HepG2 (cell line): Measurements from ENCODE around the gene ATG2A. TPM values are rescaled to one million over a fixed set of nuclear protein-coding genes. Genes with fewer than 3 reads are reported as not detected.

Experiments
- ATAC-seq: fragments of 200-7000 bp; cut with Tn5 transposase; 3 replicates; pipeline ENCODE4 v1.9.1; 2020; ENCODE audit warnings: mild to moderate bottlenecking, moderate library complexity
- BruUV-seq: library from RNA; stranded (reverse); fragments of 400-500 nt; replicated peaks from 2 replicates; lab custom pipeline; 2021; lab: Mats Ljungman, UMichigan
- CTCF ChIA-PET: fragments of 300-600 bp; formaldehyde crosslinking; extraction: SDS; loops from one replicate; lab custom pipeline; 2021; ENCODE audit warnings: low total read pairs, inconsistent platforms, low intra/inter-chr PET ratio; lab: Yijun Ruan, JAX
- POLR2A ChIA-PET: fragments of 350-600 bp; sonication (Branson Sonifier 250); formaldehyde crosslinking; loops from one replicate; lab custom pipeline; 2020; ENCODE audit warnings: antibody characterized with exemption, inconsistent platforms; lab: Yijun Ruan, JAX
- DNase-seq: peaks from one replicate; pipeline ENCODE4 v3.0.0-alpha.2; 2015; ENCODE audit warnings: low spot score
- FAIRE-seq: peaks from 3 replicates; lab custom pipeline; 2011; peaks lifted over from hg19 to GRCh38; lab: Jason Lieb, UNC
- H2AFZ ChIP-seq: one replicate; pipeline ENCODE4 v1.6.1; 2011; ENCODE audit warnings: low read length, inconsistent platforms
- H3K27ac ChIP-seq: fragments of 300-600 bp; 3 replicates; pipeline ENCODE4 v1.8.0; 2011; ENCODE audit warnings: mixed run types, mild to moderate bottlenecking, mixed read lengths, low read length, inconsistent platforms; ENCODE audit not compliant: insufficient read depth; ENCODE audit errors: extremely low read length
- H3K27me3 ChIP-seq, 2 experiments: fragments of 200-600 bp in 1 of 2; 2 replicates in 1 of 2; 3 replicates in 1 of 2; pipeline versions ENCODE4 v1.6.0 to v1.8.0; 2011; ENCODE audit warnings: low read length in 2 of 2, mild to moderate bottlenecking in 2 of 2, moderate library complexity in 2 of 2, inconsistent platforms in 1 of 2; ENCODE audit not compliant: insufficient read depth in 2 of 2, control insufficient read depth in 1 of 2
- H3K36me3 ChIP-seq, 2 experiments: fragments of 200-600 bp in 1 of 2; replicated peaks in 1 of 2; 2 replicates in 1 of 2; 3 replicates in 1 of 2; pipeline versions ENCODE4 v1.5.1 to v1.8.0; 2011; ENCODE audit warnings: low read length in 2 of 2, inconsistent platforms in 1 of 2; ENCODE audit not compliant: insufficient read depth in 2 of 2, control insufficient read depth in 1 of 2
- H3K4me1 ChIP-seq: 2 replicates; pipeline ENCODE4 v1.5.1; 2012; ENCODE audit warnings: low read length, inconsistent platforms; ENCODE audit not compliant: insufficient read depth
- H3K4me2 ChIP-seq: 2 replicates; pipeline ENCODE4 v1.6.0; 2011; ENCODE audit warnings: low read depth, low read length, inconsistent platforms
- H3K4me3 ChIP-seq, 3 experiments: fragments of 200-600 bp in 1 of 3; sonication (generic), shearing (Covaris generic) in 1 of 3; replicated peaks in 1 of 3; 2 replicates each; pipeline ENCODE4 v1.5.1; 2011 to 2016; ENCODE audit warnings: low read length in 3 of 3, inconsistent platforms in 2 of 3, low read depth in 2 of 3, mild to moderate bottlenecking in 2 of 3, control low read depth in 1 of 3, mixed read lengths in 1 of 3; ENCODE audit not compliant: insufficient read depth in 1 of 3
- H3K79me2 ChIP-seq: one replicate; pipeline ENCODE4 v1.6.1; 2011; ENCODE audit warnings: low read length, inconsistent platforms; ENCODE audit not compliant: insufficient read depth
- H3K9ac ChIP-seq: 2 replicates; pipeline ENCODE4 v1.6.0; 2011; ENCODE audit warnings: mild to moderate bottlenecking, low read depth, low read length, inconsistent platforms; ENCODE audit not compliant: insufficient read depth
- H3K9me3 ChIP-seq: 2 replicates; pipeline ENCODE4 v1.5.1; 2012; ENCODE audit warnings: mild to moderate bottlenecking, low read length
- H4K20me1 ChIP-seq: 2 replicates; pipeline ENCODE4 v1.6.0; 2011; ENCODE audit warnings: inconsistent platforms, mild to moderate bottlenecking, low read length, moderate library complexity; ENCODE audit not compliant: insufficient read depth
- AGO2 ChIP-seq: fragments of 200-400 bp; formaldehyde crosslinking; optimal IDR thresholded peaks from 2 replicates; pipeline ENCODE3; 2017; ENCODE audit warnings: mild to moderate bottlenecking, low read depth, low read length, moderate library complexity
- FUBP1 ChIP-seq: sonication (generic); formaldehyde crosslinking; IDR thresholded peaks from 2 replicates; pipeline ENCODE4 v1.5.1; 2020; ENCODE audit warnings: missing genetic modification reagents, mild to moderate bottlenecking, borderline replicate concordance
- NFKBIZ ChIP-seq: IDR thresholded peaks from 2 replicates; pipeline ENCODE4 v1.6.1; 2018; ENCODE audit warnings: missing genetic modification reagents, missing compliant biosample characterization
- ZNF30 ChIP-seq: sonication (generic); formaldehyde crosslinking; IDR thresholded peaks from 2 replicates; pipeline ENCODE4 v1.5.0; 2020; ENCODE audit warnings: mild to moderate bottlenecking, missing genetic modification reagents
- WGBS: methylation state at CpG from one replicate; pipeline ENCODE4 v1.1.6; 2017; ENCODE audit warnings: low lambda C conversion rate; 5-methylcytosine and 5-hydroxymethylcytosine counted together
- in situ Hi-C: cut with HindIII; loops from 2 replicates; pipeline ENCODE4 v1.10.0; 2017; ENCODE audit warnings: low pct_unique_long_range_greater_than_20kb; ENCODE audit not compliant: extremely low pct_ligation_motif_present
- intact Hi-C: fragments of 100-400 bp; cut with micrococcal nuclease; formaldehyde crosslinking; loops from one replicate; pipeline ENCODE4 v1.10.0; 2022; ENCODE audit not compliant: unreplicated experiment
- polyA plus RNA-seq, 8 experiments: library from polyadenylated mRNA; depleted of rRNA in 3 of 8; stranded (reverse) in 7 of 8; unstranded in 1 of 8; fragments of >200 nt; fragmentation: Illumina TruSeq in 4 of 8; extraction: Trizol in 4 of 8; gene quantifications; 2 replicates each; pipeline versions ENCODE4 v1.2.1 to v1.2.3, GENCODE V29; 2011 to 2016; ENCODE audit warnings: low read depth in 4 of 8, missing spikeins in 1 of 8, mixed read lengths in 1 of 8; ENCODE audit not compliant: insufficient read depth in 1 of 8
- total RNA-seq, 5 experiments: library from RNA; depleted of rRNA; stranded (reverse); fragments of >200 nt; fragmentation: Illumina TruSeq; extraction: Trizol; gene quantifications; 2 replicates each; pipeline ENCODE4 v1.2.3, GENCODE V29; 2016; ENCODE audit warnings: low read depth in 1 of 5

ATG2A gene
- total and polyA plus RNA-seq, 2 of the 13 experiments (the other 11 are each of a cell fraction or from before 2014, with no cell fraction given) = 6.7 to 8.0 TPM

- FAIRE-seq (no peak), ATAC-seq (no peak), DNase-seq (no peak)
- intact Hi-C loops = no loop called here
- Histone ChIP-seq H4K20me1 (no peaks in the 10 kb centered on the region), H3K27me3 (no peaks in the 10 kb centered on the region), H3K79me2 (no peaks in the 10 kb centered on the region), H3K4me1 (no peaks in the 10 kb centered on the region), H3K36me3 (peaks cover 40 to 46% of the 10 kb centered on the region in 2 experiments; a peak in 4 of 5 replicates), H3K9ac (no peak overlapping the region), H3K27ac (no peak overlapping the region), H2AFZ (no peak overlapping the region), H3K4me3 (no peak overlapping the region), H3K9me3 (no peaks in the 10 kb centered on the region), H3K4me2 (no peak overlapping the region)
- POLR2A ChIA-PET = no interaction called here
- no TSS peak for BruUV-seq
- WGBS = 96% methylated on average over 16 of the region's 25 CpGs
- in situ Hi-C loops = no loop called here
- CTCF ChIA-PET = no interaction called here
- no peak for TF ChIP-seq ZNF30
These were observed 11.3 kb downstream of the ATG2A start for GRCh38 chr11:64905516-64906313.

- FAIRE-seq (no peak), DNase-seq (no peak), ATAC-seq (no peak)
- H3K4me1 ChIP-seq = no peaks in the 10 kb centered on the region
- no peak overlapping the region for H3K4me3 ChIP-seq
- intact Hi-C loops = no loop called here
- ChIA-PET CTCF (no interaction called here), POLR2A (no interaction called here)
- H3K27ac ChIP-seq = no peak overlapping the region
- H3K4me2 ChIP-seq = no peak overlapping the region
- no peak overlapping the region for H3K9ac ChIP-seq
- H3K27me3 ChIP-seq = no peaks in the 10 kb centered on the region
- BruUV-seq = no TSS peak
- H4K20me1 ChIP-seq = no peaks in the 10 kb centered on the region
- no peaks in the 10 kb centered on the region for H3K9me3 ChIP-seq
- no peak overlapping the region for H2AFZ ChIP-seq
- peaks cover 33 to 46% of the 10 kb centered on the region in 2 experiments; a peak in 4 of 5 replicates for H3K36me3 ChIP-seq
- in situ Hi-C loops = no loop called here
- WGBS = 95% methylated on average over 17 of the region's 23 CpGs
- H3K79me2 ChIP-seq = no peaks in the 10 kb centered on the region
- TF ChIP-seq FUBP1 = no peak
- TF ChIP-seq NFKBIZ (CRISPR knock-in tag) = no peak
- TF ChIP-seq AGO2 = no peak
These were observed 13.6 kb downstream of the ATG2A start for GRCh38 chr11:64903291-64903833.
